ENCODE data around the gene B3GALT4. TPM values are rescaled to one million over a fixed set of nuclear protein-coding genes. Genes with fewer than 3 reads are reported as not detected.

The B3GALT4 gene
- total and polyA plus RNA-seq, 2 of the 13 experiments (the other 11 are each of a cell fraction or from before 2014, with no cell fraction given) = 0.04 to 0.27 TPM

GRCh38 chr6:33248643-33248931, 28.3 kb upstream of the B3GALT4 start (continued):
- TF ChIP-seq PRMT3 (CRISPR knock-in tag; IDR thresholded peaks at IDR 0.05; ENCODE audit: borderline replicate concordance, low read depth) (no peak), REST (IDR thresholded peaks at IDR 0.05; ENCODE audit: borderline replicate concordance in 1 of 2, low read depth in 1 of 2, low read length in 2 of 2) (no peak), ZNF615 (CRISPR knock-in tag; IDR thresholded peaks at IDR 0.05; ENCODE audit: borderline replicate concordance) (no peak), ZNF34 (CRISPR knock-in tag; IDR thresholded peaks at IDR 0.05; ENCODE audit: borderline replicate concordance) (0 out of 2 replicates have a peak, but pooled peaks have one; percentile 84), MEIS2 (CRISPR knock-in tag; IDR thresholded peaks at IDR 0.05) (0 out of 2 replicates have a peak, but pooled peaks have one; percentile 20), RBAK (CRISPR knock-in tag; IDR thresholded peaks at IDR 0.05) (no peak), NFIC (IDR thresholded peaks at IDR 0.05; ENCODE audit: low read length) (no peak), THAP11 (CRISPR knock-in tag; IDR thresholded peaks at IDR 0.05) (no peak), CHD4 (IDR thresholded peaks at IDR 0.05; ENCODE audit: borderline replicate concordance, low read length) (no peak), KLF15 (CRISPR knock-in tag; IDR thresholded peaks at IDR 0.05; ENCODE audit: borderline replicate concordance) (no peak), ISL2 (CRISPR knock-in tag; IDR thresholded peaks at IDR 0.05) (peak; percentile 19; the same call in 1 of the 2 replicates), HHEX (CRISPR knock-in tag; IDR thresholded peaks at IDR 0.05) (no peak), ZNF124 (CRISPR knock-in tag; IDR thresholded peaks at IDR 0.05) (0 out of 2 replicates have a peak, but pooled peaks have one; percentile 13), ZNF691 (CRISPR knock-in tag; IDR thresholded peaks at IDR 0.05; ENCODE audit: borderline replicate concordance, low read depth) (0 out of 2 replicates have a peak, but pooled peaks have one; percentile 67), MEF2D (CRISPR knock-in tag; IDR thresholded peaks at IDR 0.05) (0 out of 2 replicates have a peak, but pooled peaks have one; percentile 61), MTF2 (CRISPR knock-in tag; IDR thresholded peaks at IDR 0.05; ENCODE audit: borderline replicate concordance) (no peak), ZNF660 (CRISPR knock-in tag; IDR thresholded peaks at IDR 0.05; ENCODE audit: borderline replicate concordance, low read depth) (no peak), KAT7 (CRISPR knock-in tag; IDR thresholded peaks at IDR 0.05; ENCODE audit: borderline replicate concordance) (no peak), ZNF280B (CRISPR knock-in tag; IDR thresholded peaks at IDR 0.05; ENCODE audit: borderline replicate concordance) (0 out of 2 replicates have a peak, but pooled peaks have one; percentile 3), POLR2AphosphoS2 (IDR thresholded peaks at IDR 0.05; ENCODE audit: low read depth, low read length) (no peak), ARHGAP35 (CRISPR knock-in tag; IDR thresholded peaks at IDR 0.05; ENCODE audit: borderline replicate concordance) (0 out of 2 replicates have a peak, but pooled peaks have one; percentile 41), HBP1 (CRISPR knock-in tag; IDR thresholded peaks at IDR 0.05; ENCODE audit: low read depth) (no peak), ZNF619 (CRISPR knock-in tag; IDR thresholded peaks at IDR 0.05) (peak; percentile 26; the same call in 1 of the 2 replicates), RCOR2 (CRISPR knock-in tag; IDR thresholded peaks at IDR 0.05) (no peak)
